GM13976 (cell line): ENCODE data around the gene EFEMP2.
A peak's percentile ranks its signal among the peaks of the same experiment; 100 is the strongest.
"Not testable (repeated sequence)": the region's sequence is repeated elsewhere in the genome, so short reads cannot be mapped to it uniquely, and the experiment has no call there.

Source experiments
- DNase-seq: peaks from one replicate; pipeline ENCODE4 v3.0.0; 2012; ENCODE audit warnings: low spot score
- in situ Hi-C: fragments of 300-500 bp; cut with MboI; formaldehyde crosslinking; loops from one replicate; pipeline ENCODE4 v1.12.0; 2022; ENCODE audit warnings: low sequenced_read_pairs, mixed read lengths, inconsistent platforms; ENCODE audit not compliant: unreplicated experiment
- TF ChIP-seq, protein P1 (sequence below): IDR thresholded peaks from 2 replicates; pipeline ENCODE4 v1.5.1; 2012; ENCODE audit warnings: borderline replicate concordance, mild to moderate bottlenecking; ENCODE audit not compliant: insufficient read depth; ENCODE audit errors: extremely low read depth, missing control alignments, control extremely low read depth

Gene EFEMP2

DNA sequence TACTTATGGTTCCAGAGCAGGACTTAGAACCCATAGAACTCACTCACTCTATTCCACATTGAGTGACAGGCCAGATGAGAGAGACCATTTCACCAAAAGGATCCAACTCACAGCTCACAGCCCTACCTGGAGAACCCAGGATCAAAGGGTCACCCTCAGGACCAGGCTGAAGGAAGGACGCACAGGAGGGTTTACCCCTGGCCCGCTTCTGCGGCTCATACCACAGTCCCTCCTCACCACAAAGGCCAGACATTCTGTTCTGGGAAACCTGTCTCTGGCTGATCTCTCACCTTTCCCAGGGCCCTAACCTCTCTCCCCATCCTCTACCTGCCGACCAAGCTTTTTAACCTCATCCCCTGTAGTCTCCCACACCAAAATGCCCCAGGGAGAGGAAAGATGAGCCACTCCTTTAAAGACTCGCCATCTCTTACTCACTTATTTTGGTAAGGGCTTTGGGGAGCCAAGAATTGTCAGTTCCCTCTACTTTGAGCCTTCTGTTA, 22.9 kb upstream of the EFEMP2 start:
- no peak for DNase-seq
- in situ Hi-C loops = no loop called here
- TF ChIP-seq, protein P1, sequence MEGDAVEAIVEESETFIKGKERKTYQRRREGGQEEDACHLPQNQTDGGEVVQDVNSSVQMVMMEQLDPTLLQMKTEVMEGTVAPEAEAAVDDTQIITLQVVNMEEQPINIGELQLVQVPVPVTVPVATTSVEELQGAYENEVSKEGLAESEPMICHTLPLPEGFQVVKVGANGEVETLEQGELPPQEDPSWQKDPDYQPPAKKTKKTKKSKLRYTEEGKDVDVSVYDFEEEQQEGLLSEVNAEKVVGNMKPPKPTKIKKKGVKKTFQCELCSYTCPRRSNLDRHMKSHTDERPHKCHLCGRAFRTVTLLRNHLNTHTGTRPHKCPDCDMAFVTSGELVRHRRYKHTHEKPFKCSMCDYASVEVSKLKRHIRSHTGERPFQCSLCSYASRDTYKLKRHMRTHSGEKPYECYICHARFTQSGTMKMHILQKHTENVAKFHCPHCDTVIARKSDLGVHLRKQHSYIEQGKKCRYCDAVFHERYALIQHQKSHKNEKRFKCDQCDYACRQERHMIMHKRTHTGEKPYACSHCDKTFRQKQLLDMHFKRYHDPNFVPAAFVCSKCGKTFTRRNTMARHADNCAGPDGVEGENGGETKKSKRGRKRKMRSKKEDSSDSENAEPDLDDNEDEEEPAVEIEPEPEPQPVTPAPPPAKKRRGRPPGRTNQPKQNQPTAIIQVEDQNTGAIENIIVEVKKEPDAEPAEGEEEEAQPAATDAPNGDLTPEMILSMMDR = no peak

DNA sequence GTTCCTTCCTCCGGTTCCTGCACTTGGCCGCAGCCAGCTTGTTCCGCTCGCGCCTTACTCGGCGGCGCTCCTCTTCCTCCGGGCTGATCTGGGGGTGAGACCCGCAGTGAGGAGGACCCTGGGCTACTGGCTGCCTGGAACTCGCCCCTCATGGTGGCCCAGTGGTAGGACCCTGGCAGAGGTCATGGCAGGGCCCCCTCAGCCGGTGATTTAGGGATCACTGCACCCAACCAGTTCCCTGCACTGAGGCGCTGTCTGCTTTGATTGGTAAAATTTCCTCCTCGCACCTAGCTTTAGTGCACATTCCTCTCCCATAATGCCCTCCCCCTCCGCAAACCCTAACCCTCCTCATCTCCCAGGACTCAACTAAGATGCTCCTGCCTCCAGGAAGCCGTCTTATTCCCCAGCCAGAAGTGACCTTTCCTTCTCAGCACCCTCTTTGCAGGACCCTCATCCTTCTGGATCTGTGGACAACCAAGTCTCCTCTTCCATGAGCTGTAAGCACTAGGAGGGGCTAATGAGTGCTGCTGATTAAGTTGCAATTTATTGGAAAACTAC, 21.5 kb upstream of the EFEMP2 start:
- in situ Hi-C loops = no loop called here
- no peak for DNase-seq
- TF ChIP-seq, protein P1 = no peak

DNA sequence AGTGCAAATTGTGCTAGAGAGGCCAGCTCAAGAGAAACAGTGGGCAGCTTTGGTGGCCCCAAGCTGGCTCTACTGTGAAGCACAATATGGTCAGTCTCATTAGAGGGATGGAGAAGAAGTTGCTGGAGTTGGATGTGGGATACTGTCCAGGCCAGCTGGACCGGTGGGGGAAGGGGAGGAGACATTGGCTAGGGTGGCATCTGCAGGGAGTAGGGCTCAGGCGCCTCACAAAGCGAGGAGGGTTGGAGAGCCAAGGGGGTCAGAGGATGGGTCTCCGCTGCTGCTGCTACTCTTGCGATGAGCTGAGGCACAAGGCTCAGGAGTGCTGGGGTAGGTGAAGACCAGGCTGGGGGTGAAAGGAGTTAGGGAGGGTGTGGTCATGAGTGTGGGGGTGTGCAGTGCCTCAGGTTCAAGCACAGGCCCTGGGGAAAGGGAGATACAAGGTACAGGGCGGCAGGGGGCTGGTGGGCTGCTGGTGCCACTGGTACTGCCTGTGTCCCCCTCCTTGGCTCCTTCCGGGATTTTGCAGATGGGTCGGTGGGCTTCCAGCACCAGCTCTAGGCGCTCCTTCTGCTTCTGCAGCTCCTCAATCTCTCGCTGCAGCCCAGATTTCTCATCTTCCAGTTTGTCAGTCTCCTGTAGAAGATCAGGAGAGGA, 20.2 kb upstream of the EFEMP2 start:
- in situ Hi-C loops = no loop called here
- TF ChIP-seq, protein P1 = no peak
- no peak for DNase-seq

DNA sequence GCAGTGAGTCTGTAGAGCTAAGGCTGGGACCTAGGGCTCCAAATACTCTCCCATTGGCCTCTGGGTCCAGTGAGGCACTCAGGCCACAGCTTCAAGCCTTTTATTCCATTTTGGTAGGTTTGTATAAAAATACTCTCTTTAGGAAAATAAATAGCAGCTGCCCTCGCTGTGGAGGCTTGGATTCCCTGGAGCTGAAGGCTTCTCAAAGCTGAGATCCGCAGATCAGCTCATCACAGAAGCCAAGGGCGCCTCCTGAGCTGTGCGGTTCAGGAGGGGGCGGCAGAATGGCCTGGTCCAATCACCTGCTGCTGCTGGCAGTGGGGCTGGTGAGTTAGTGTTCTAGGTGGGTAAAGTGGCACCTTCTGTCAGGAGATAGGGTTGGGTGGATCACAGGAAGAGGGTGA, 19.5 kb upstream of the EFEMP2 start:
- in situ Hi-C loops, DNase-seq: not testable (repeated sequence)

DNA sequence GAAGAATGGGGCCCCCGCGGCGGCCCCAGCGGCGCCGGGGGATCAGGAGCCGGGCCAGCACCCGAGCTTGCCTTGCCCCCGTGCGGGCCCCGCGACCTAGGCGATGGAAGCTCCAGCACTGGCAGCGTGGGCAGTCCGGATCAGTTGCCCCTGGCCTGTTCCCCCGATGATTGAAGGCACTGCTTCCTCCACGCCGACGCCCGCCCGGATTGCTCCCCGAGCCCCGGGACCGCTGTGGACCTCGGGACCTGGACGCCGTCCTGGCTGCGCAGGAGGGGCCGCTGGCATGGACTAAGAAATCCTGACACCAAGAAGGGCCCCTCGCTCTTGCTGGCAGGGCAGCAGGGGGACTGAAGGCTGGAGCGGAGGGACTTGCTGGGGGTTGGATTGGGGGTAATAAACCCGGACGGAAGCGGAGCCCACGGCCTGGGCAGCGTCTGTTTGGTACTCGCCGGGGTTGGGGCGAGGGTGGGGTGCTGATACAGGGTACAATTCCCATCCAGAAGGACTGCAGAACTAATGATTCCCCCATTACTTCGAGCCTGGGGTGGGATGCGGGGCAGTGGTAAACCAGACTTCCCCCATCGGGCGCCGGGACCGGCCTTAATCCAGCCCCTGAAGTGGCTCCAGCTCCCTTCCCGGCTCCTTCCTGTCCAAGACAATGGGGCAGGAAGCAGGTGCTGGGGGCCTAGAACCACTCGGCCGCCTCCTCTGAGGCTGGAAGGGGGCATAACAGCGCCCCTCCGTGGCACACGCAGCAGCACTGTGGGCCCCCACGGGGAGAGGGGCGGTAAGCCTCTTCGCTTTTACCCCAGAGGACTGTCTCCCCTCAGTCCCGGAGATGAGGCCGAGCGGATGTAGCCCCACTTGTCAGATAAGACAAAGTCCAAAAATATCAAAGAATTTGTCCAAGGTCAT, 18.9 kb upstream of the EFEMP2 start:
- TF ChIP-seq, protein P1 = peak; percentile 73
- no peak for DNase-seq
- in situ Hi-C loops = no loop called here

DNA sequence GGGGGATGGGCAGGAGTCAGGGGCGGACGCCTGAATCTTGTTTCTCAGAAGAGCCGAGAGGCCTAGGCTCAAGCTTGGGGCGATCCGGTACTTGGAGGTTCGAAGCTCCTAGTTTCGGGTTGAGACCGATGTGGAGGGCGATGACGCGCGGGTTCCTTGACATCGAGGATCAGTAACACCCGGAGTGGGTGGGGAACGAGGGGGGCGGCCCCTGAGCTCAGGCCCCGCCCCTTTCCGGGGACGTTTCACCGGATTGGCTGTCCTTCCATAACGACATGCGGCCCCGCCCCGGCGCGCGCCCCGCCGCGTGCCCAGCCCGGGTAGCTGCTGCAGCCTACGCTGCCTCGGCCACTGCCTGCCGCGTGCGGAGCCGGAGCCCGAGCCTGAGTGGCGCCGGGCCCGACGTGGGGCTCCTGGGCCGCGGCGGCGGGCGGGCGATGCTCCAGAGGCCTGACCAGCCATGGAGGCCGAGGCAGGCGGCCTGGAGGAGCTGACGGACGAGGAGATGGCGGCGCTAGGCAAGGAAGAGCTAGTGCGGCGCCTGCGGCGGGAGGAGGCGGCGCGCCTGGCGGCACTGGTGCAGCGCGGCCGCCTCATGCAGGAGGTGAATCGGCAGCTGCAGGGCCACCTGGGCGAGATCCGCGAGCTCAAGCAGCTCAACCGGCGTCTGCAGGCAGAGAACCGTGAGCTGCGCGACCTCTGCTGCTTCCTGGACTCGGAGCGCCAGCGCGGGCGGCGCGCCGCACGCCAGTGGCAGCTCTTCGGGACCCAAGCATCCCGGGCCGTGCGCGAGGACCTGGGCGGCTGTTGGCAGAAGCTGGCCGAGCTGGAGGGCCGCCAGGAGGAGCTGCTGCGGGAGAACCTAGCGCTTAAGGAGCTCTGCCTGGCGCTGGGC, 18.0 kb upstream of the EFEMP2 start, which contains the start of gene CCDC85B:
TSS of gene CCDC85B (plus strand) at position 350 of the 895 bp plus-strand sequence. CDS start at position 461, 111 bp downstream.
- in situ Hi-C loops = no loop called here
- TF ChIP-seq, protein P1 = no peak
- peak; percentile 96 for DNase-seq
